Ammon's horn (tissue), 1 donor: ENCODE results near the gene SATB2.
A peak's percentile ranks its signal among the peaks of the same experiment; 100 is the strongest.

Experiments
- DNase-seq: peaks from one replicate; pipeline ENCODE4 v3.0.0-alpha.2; 2016; ENCODE audit warnings: low spot score

The SATB2 gene

DNA sequence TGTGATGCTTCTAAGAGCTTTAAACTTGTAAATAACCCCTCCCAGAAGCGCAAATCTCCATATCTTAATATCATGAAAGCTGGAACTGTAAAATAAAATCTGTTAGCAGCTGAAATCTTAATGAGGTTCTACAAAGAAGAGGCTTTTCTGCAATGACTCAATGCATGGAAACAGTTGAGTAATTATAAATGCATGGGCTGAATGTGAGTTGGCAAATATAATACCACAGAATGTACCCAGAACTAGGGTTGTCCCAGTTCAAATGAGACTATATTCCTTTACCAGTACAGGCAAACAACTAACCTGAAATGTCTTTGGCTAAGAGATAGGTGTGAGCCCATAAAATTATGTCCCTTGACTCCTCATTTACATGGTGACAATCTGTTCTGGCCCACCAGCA, 52.9 kb downstream of the SATB2 start:
- DNase-seq, result peak; percentile 8

DNA sequence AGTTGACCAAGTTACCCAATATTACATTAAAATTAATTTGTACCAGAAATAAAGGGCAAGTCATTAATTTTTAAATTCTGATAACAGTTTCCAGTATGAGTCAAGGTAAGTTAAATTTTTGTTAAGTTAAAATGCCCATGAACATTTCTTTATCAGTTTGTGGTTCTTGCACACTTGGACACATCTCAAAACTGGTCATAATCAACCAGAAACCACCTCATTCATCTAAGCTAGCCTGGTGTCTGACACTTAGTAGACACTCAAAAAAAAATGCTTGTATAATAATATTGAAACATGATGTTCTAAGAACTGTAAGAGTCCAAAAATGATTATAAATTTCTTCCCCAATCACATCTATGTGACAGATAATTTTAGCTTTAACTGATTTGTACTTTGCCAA, 62.4 kb downstream of the SATB2 start:
- no peak for DNase-seq

DNA sequence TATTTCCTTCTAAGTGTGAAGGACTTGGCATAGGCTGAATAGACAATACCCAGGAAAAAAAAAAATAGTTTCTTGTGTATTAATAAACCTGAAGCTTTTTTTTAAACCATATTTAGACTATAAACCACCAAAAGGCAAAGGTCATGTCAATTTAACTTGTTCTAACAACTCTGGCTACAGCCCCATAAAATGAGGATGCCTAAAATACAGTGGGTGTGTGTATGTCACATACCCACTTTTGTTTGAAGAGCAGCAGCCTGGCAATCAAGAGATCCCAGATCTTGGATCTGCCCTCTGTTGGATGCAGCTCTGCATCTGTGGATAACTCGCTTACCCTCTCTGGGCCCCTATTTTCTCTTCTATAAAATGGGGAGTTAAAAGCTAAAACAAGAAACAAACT, 65.4 kb downstream of the SATB2 start:
- DNase-seq, result no peak

DNA sequence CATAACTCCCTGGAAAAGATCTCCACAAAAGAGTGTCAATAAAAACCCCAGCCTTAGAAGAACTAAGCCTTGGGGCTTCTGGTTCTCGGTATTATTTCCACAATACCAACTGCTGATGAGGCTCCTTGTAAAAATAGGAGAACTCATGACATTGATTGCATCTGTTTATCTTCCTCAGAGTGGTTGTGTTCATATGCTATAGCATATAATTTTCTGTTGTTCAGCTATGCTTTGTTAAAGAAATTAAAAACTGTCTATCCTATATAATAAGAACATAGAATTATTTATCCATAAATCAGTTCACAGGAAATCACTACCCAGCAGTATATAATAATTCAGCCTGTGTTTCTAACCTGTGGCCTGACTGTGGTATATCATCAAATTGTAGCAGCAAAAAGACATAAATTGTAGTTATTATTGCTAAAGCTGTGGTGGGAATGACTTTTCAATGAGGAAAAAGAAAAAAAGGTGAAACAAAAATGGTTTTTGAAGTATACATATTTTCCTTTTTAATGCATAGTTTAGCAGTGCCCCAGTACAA, 68.9 kb downstream of the SATB2 start:
- no peak for DNase-seq

DNA sequence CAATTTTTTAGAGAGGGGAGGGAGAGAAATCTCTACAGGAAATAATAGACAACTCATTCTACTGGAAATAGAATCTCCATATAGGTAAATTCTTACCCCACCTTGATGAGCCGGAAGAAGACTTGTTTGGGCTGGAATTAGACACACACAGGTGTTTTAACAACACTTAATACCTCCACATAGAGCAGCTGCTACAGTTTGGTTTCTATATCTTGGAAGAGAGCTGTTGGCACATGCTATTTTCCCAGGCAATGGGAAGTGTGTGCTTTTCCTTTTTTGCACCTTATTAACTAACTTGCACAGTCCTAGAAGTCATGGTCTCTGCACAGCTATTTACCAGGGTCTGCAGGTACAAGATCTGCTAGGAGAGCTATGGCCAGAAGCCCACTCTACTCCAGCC, 73.7 kb downstream of the SATB2 start:
- no peak for DNase-seq

DNA sequence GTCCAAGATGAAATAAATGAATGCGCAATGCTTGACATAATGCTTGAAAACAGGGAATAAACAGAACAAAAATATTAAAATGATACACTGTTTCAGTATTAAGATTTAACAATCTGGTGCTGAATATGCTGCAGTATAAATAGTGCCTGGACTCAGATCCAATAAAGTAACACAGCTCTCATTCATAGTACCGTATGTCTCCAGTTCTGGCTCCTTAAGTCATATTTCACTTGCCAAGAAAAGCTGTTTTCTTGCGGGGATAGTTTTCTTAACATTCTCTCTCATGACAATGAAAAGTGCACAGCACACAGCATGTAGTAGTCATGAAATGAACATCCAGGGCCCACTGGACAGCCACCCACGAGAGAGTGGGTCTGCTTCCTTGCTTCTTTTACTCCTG, 74.7 kb downstream of the SATB2 start:
- DNase-seq, result peak; percentile 9

DNA sequence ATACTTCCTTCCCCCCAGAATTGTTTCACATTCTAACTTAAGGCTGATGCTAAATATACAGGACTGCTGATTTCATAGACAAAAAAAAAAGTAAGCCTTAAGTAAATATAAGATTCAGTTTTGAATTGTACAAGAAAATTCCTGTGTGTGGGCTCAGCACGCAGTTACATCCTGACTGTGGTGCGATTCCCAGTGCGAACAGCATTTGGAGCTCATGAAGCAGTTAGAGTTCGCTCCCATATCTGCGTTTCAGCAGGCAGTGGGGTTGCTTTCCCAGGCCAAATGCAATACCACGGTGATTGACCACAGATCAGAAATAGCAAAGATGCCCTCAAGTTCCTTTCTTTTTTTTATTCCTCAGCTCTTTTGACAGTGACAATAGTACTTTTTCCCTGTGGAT, 75.6 kb downstream of the SATB2 start:
- DNase-seq, result peak; percentile 7

DNA sequence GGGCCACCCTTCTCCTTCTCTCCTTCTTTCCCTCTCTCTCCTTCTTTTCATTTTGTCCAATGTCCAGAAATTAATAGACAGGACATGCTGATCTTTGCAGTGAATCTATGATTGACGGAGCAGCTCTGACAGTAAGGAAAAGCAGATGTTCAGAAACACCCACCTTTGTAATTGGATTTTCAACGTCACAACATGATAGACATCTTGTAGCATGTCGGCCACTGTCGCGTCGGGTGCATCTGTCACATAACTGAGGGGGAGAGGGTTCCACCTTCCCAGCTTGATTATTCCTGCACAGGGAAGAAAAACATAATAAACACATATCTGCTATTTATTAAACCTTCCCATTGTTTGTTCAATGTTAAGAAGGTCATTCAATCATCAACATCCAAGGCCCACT, 76.2 kb downstream of the SATB2 start:
- DNase-seq, result no peak

DNA sequence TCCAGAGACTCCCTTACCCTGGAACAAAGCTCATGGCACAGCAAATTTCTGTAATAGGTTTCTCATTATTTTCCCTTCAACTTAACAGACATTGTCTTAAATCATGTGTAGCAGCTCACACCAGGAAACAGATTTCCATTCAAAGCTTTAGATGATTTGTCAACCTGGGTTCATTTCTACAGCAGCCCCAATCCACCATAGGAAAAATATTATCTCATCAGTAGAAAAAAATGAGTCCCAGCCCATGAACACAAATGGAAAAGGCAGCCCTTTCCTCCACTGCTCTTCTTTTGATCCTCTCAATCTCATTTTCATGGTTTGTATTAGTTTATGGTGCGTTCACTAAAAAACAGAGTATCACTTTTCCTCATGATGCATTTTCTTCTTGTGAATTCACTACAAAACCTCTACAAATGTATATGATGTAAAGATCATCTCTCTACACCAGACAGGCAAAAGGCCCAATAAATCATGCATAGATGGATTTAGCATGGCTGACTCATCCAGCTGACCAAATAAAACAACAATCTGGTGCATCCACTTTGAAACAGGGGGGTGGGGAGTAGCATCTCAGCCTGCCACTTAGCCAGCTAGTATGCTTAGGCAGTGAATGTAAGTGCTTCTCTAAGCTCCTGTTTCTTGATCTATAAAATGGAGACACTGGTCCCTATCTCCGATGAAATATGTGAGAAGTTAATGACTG, 78.6 kb downstream of the SATB2 start:
- no peak for DNase-seq

DNA sequence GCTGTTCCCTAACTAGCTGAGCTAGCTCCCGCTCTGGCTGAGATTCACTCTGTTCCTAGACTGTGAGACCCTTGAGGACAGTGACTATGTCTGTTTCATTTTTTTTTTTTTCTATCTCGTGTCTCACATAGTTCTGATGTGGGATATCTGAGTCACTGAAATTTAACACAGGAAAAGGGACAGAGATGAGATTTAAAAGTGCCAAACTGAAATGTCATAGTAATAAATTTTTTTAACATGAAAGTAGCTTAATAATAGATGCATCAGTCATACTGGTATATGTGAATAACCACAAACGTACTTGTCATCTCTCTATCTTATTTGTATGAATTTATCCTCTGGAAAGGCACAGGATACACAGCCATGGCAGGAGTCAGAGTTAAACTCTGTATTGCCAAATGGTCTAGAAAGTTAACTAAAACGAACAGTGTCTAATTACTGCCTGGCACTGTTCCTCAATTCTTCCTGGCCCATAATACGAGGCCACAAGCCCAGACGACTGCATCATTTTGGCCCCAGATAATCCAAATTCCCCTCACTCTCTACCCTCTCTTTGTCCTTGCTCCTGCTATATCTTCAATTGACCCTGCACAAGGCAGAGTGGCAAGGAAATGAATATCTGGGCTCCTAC, 87.5 kb downstream of the SATB2 start:
- no peak for DNase-seq

DNA sequence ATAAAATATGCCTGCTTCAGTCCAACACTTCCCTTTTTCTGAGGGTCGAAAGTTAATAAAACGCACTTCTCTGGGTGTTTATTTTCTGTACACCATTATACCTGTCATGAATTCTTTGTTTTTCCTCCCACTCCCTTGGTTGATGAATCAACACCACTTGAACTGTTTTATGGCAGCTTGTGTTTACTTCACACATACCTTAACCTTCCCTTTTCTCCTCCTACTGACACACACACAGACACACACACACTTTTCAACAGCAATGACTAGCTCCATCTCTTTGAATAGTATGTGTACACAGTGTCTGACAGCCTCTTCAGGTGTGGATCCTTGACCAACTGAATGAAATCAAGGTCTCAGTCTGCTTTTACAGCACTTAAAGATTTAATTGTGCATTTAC, 91.3 kb downstream of the SATB2 start:
- no peak for DNase-seq

DNA sequence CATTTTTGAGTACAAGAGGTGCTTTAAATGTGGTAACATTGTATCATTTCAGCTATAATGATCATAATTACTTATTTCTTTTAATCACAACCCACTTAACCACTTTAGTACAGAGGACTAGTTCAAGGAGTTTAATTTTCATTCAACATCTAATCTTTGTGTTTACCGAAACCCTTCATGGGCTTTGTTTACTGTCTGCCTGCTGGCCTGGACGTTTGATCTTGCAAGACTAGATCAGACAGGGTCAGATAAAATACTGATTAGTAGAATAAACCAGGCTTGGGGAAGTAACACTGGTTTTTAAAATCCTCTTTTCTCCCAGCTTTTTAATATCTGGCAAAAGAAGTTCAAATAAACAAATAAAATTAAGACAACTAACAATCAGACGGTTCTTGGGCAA, 93.6 kb downstream of the SATB2 start:
- DNase-seq, result no peak

DNA sequence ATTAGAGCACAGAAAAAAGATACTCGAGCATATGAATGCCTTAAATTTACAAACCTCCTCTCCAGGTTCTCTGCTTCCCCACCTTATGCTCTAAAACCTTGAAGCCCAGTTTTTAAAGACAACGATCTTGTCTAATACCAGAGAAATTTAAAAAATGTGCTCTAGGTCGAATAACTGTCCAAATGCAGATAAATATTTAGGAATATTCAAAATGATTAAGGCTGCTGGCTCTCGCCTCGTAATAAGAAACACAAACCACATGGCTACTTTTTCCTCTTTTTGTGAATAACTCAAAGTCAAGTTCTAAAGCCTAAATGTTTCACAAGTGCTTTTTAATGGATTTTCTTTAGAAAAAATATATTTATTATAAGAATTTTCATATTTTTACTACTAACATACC, 101.3 kb downstream of the SATB2 start:
- no peak for DNase-seq

DNA sequence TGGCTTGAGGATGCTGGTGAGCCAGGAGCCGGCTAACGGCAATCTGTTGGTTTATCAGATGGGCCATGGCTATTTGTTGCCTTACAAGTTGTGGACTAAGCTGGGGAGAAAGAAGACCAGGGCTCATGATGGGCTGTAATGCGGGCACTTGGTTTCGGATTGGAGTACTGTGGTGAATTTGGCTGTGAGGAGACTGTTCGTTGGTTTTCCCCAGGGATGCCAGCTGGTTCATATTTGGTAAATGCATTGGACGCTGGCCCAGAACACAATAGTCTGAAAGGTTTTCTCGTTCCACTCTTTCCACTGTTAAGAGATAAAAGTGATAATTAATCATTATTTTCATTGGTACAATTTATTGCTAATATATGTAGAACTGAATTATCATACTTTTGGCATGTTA, 108.9 kb downstream of the SATB2 start:
- DNase-seq, result peak; percentile 36

DNA sequence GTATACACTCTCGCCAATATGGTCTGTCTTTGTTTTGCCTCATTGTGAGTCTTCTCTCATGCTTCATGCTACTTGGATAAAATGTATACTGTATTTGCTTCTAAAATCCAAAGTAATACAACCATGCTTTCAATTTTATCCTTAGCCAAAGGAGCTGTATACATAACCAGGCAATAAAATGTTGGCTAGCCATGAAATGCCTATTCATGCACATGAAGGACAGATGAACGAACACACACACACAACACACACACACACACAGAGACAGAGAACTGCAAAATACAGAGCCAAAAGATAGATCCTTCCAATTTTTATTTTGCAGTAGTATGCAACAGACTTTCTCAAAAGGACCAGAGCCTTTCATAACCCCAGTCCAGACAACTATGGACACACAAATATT, 113.7 kb downstream of the SATB2 start:
- DNase-seq, result no peak

DNA sequence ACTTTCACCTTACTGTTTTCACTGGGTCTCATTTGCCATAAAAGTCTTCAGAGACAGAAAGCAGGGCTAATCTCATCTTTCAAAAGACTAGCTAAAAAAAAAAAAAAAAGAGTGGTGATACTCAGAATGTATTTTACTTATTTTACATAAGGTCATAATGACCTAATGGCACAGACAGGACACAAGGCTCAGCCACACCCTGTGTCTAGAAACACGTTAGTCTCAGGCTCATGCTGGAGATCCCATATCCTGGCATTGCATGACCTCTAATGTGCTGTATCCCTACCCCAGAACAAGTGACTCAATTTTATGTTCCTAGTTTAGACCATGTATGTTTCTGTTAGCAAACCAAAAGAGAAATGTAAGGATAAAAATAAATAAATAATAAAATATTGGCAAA, 115.4 kb downstream of the SATB2 start:
- DNase-seq, result no peak

DNA sequence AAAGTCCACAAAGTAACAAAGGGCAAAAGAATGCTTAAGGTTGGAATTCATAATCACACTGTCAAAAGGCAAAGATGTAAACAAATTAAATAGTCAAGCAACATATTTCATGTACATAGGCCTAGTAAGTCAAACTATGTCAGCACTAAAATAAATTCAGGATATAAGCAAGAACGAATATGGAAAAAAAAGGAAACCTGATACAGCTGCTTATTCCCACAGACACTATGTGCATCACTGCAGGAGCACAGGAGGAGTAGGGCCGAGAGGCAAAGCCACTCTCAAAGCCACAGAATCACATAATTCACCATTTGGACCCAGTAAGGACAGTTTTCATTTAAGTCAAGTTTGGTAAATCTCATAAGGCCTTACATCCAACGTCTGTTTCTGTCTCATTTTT, 116.6 kb downstream of the SATB2 start:
- no peak for DNase-seq

DNA sequence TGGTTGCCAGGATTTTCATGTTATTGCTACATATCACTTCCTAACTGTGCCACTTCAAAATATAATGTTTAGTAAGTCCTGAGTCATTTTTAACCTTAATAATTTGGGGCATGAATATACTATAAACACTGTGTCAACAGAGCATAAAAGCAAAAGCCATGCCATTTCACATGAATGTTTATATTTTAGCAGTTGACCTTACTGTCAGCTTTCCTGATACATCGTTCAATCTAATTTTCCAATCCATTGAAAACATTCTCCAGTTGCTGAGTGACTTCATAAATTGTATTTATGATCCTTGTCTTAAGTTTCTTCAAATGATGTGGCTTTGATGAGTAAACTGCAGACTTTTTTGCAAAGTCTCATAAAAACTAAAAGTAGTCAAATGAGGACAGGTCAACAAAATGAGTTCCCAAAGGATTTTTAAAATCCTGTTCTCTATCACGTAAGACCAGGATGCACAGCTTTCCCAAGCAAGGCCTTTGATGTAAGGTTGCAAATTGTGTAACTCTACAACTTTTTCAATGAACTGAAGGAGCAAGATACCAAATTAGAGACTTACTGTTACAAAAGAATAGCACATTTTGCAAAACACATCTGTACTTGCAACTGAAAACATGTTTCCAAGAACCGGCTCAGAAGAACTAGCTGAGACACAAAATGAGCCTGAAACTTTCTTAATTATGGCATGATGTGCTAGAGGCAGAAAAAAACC, 117.7 kb downstream of the SATB2 start:
- DNase-seq, result no peak

DNA sequence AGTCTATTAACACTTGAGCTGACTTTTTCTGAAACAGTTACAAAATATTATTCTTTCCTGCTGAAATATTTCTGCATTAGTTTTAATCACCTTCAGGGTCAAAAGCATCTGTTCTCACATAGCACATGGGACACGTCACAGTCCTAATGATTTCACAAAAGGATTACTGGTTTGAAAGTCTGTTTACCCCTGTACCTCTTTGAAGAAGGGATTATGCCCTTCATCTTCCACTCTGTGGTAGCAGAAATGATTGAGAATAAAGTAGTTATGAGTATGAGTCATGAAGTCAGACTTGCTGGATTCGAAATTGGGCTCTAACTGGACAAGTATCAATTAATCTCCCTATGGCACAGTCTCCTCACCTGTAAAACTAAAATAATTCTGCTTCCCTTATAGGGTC, 121.2 kb downstream of the SATB2 start:
- no peak for DNase-seq

DNA sequence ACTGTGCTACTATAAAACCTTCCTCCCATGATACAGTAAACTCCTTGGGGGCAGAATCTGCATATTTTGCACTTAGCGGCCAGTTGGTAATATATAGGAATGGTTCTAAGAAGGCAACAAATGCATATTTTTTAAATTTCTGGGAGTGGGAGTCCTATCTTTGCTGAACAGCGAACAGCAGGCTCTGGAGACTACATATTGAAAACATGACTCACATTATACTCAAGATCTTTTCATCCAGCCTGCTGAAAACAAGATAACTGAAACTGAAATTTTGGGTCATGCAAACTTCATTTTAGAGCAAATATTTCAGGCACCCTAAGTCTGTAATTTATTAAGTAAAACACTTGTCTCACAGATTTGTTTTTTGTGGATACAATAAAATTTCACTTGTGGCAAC, 122.2 kb downstream of the SATB2 start:
- DNase-seq, result no peak

DNA sequence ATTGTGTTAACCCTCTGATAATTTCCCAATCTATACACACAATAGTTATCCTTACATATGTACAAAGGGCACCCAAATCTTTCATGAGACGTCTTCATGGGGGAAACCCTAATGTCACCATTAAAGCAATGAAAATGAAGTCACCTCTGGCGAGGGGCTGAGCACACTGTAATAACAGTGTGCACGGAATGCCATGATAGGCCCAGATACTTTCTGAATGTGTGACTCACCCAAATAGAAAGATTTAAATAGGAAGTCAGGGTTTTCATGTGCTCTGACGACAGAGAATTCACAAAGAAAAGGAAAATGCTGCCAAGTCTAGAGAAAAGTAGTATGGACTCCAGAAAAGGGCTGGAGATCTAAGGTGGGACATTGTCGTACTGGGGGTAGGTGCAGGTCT, 128.3 kb downstream of the SATB2 start:
- DNase-seq, result no peak

DNA sequence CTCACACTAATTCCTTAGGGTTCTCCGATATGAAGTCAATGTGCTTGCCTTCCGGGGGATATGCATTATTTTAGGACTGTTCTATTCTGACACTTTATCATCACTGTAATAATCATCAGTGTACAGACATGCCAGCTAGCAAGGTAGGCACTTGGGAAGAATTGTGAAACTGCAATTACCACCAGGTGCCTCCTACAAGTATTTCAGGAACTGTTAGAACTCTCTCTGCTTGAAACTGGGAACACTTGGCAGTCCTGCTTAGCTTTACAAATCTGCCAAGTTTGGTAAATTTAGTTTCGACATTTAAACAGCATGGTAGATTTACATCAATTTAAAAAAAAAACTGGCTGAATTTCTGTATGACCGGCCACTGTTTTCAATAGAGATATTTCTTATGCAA, 128.7 kb downstream of the SATB2 start:
- DNase-seq, result no peak

DNA sequence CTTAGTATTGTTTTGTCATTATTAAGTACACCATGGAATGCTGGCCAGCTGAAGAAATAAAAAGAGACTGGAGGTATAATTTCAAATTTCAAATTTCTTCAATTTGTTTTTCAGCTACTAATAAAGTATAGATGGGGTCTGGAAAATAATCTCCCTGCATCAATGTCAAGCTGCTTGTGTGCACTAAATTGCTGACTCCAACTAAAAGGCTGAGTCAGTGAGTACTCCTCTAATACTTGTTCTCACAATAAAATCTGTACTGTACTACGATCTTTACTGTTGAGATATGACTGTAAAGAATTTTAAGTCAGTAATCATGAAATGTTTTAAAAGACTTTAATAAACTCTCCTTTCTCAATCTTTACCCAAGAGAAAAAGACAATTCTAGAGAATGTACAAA, 131.9 kb downstream of the SATB2 start:
- no peak for DNase-seq
